ENCODE results near the gene RUNX2. TPM values are rescaled to one million over a fixed set of nuclear protein-coding genes. Genes with fewer than 3 reads are reported as not detected.

The RUNX2 gene
- total and polyA plus RNA-seq, 2 experiments from 2014 or later, result 0.66 to 1.7 TPM

- Histone ChIP-seq H3K79me2 (replicated peaks; ENCODE audit: insufficient read depth) (no peaks in the 10 kb centered on the region), H3K4me1 (ENCODE audit: insufficient read depth) (peaks cover 13% of the 10 kb centered on the region; the same call in 1 of the 2 replicates), H4K20me1 (replicated peaks; ENCODE audit: insufficient read depth) (no peaks in the 10 kb centered on the region), H3K36me3 (ENCODE audit: insufficient read depth) (no peaks in the 10 kb centered on the region), H3K27me3 (ENCODE audit: insufficient read depth) (no peaks in the 10 kb centered on the region; the same call in 1 of the 2 replicates), H3K4me2 (no peak overlapping the region), H3F3A (replicated peaks; ENCODE audit: low read depth) (no peaks in the 10 kb centered on the region), H2AFZ (no peak overlapping the region), H3K27ac (ENCODE audit: low read depth) (no peak overlapping the region), H3K9me2 (ENCODE audit: insufficient read depth) (no peaks in the 10 kb centered on the region), H3K4me3 (no peak overlapping the region)
- no peaks in the 10 kb centered on the region for H3K36me3 Mint-ChIP-seq (ENCODE audit: low read depth)
- peaks cover 17% of the 10 kb centered on the region for H3K27me3 Mint-ChIP-seq (ENCODE audit: insufficient read depth, low read depth, poor library complexity)
- peaks cover 33% of the 10 kb centered on the region for H3K4me1 Mint-ChIP-seq
- H3K4me3 Mint-ChIP-seq, result no peak overlapping the region
- TF ChIP-seq JUNB (IDR thresholded peaks at IDR 0.05; ENCODE audit: unreplicated experiment) (no peak), EZH2 (IDR thresholded peaks at IDR 0.05; ENCODE audit: low read depth, unreplicated experiment) (no peak), EZH2phosphoT487 (IDR thresholded peaks at IDR 0.05; ENCODE audit: unreplicated experiment) (no peak), REST (IDR thresholded peaks at IDR 0.05; ENCODE audit: unreplicated experiment) (no peak), CREB1 (CRISPR knock-in tag; IDR thresholded peaks at IDR 0.05; ENCODE audit: low read depth) (no peak), NANOG (IDR thresholded peaks at IDR 0.05; ENCODE audit: borderline replicate concordance) (no peak), STAT1 (IDR thresholded peaks at IDR 0.05; ENCODE audit: unreplicated experiment) (no peak), CTCF (conservative IDR thresholded peaks at IDR 0.05; ENCODE audit: low read depth in 2 of 2) (no peak), POLR2AphosphoS5 (IDR thresholded peaks at IDR 0.05; ENCODE audit: low read depth) (no peak), ZNF331 (CRISPR knock-in tag; IDR thresholded peaks at IDR 0.05; ENCODE audit: low read depth) (no peak), ZNF114 (CRISPR knock-in tag; IDR thresholded peaks at IDR 0.05) (no peak), ZNF462 (CRISPR knock-in tag; IDR thresholded peaks at IDR 0.05) (no peak)
- TF ChIP-seq, protein P1, sequence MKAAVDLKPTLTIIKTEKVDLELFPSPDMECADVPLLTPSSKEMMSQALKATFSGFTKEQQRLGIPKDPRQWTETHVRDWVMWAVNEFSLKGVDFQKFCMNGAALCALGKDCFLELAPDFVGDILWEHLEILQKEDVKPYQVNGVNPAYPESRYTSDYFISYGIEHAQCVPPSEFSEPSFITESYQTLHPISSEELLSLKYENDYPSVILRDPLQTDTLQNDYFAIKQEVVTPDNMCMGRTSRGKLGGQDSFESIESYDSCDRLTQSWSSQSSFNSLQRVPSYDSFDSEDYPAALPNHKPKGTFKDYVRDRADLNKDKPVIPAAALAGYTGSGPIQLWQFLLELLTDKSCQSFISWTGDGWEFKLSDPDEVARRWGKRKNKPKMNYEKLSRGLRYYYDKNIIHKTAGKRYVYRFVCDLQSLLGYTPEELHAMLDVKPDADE (IDR thresholded peaks at IDR 0.05), result no peak
- DNase-seq (ENCODE audit: low spot score) (no peak), ATAC-seq (no peak)
- H3K27ac Mint-ChIP-seq, result no peak overlapping the region
- peaks cover 14% of the 10 kb centered on the region; the same call in 2 of the 3 replicates for H3K9me3 Mint-ChIP-seq
Measured at GRCh38 chr6:45643126-45643525, 315.0 kb downstream of the RUNX2 start.
